IMR-90 (cell line): ENCODE measurements around the gene COLQ.

Experiments used
- BHLHE40 ChIP-seq: fragments of 150-350 bp; IDR thresholded peaks from 2 replicates; pipeline ENCODE4 v1.6.1; 2016; ENCODE audit warnings: mild to moderate bottlenecking, low read depth, low read length
- FOS ChIP-seq: fragments of 150-350 bp; IDR thresholded peaks from 2 replicates; pipeline ENCODE4 v1.6.1; 2016; ENCODE audit warnings: low read depth, low read length
- MAZ ChIP-seq: IDR thresholded peaks from 2 replicates; pipeline ENCODE4 v1.6.1; 2012; ENCODE audit warnings: low read depth, mild to moderate bottlenecking, low read length, improper control_type of control experiment, moderate library complexity, borderline replicate concordance
- MXI1 ChIP-seq: IDR thresholded peaks from 2 replicates; pipeline ENCODE4 v1.6.1; 2012; ENCODE audit warnings: low read depth, mild to moderate bottlenecking, low read length, moderate library complexity, borderline replicate concordance
- NFE2L2 ChIP-seq: fragments of 150-350 bp; IDR thresholded peaks from 2 replicates; pipeline ENCODE4 v1.6.1; 2016; ENCODE audit warnings: low read depth, mild to moderate bottlenecking, low read length
- POLR2A ChIP-seq: IDR thresholded peaks from 2 replicates; pipeline ENCODE4 v1.6.1; 2012; ENCODE audit warnings: mild to moderate bottlenecking, low read depth, low read length
- RAD21 ChIP-seq: IDR thresholded peaks from 2 replicates; pipeline ENCODE4 v1.6.1; 2012; ENCODE audit warnings: low read length, improper control_type of control experiment
- RFX5 ChIP-seq: IDR thresholded peaks from 2 replicates; pipeline ENCODE4 v1.8.0; 2012; ENCODE audit warnings: low read depth, mild to moderate bottlenecking, low read length, moderate library complexity
- SMC3 ChIP-seq: fragments of 150-350 bp; IDR thresholded peaks from 2 replicates; pipeline ENCODE4 v1.6.1; 2016; ENCODE audit warnings: low read depth, mild to moderate bottlenecking, antibody characterized with exemption, low read length, moderate library complexity
- TF ChIP-seq, protein P1 (sequence below): conservative IDR thresholded peaks from 2 replicates; pipeline ENCODE4 v1.5.1; 2012; ENCODE audit warnings: mild to moderate bottlenecking, low read depth, low read length, improper control_type of control experiment
- TF ChIP-seq, protein P2 (sequence below): fragments of 150-350 bp; IDR thresholded peaks from 2 replicates; pipeline ENCODE4 v1.6.1; 2017; ENCODE audit warnings: mild to moderate bottlenecking, antibody characterized with exemption, low read length, low read depth

DNA sequence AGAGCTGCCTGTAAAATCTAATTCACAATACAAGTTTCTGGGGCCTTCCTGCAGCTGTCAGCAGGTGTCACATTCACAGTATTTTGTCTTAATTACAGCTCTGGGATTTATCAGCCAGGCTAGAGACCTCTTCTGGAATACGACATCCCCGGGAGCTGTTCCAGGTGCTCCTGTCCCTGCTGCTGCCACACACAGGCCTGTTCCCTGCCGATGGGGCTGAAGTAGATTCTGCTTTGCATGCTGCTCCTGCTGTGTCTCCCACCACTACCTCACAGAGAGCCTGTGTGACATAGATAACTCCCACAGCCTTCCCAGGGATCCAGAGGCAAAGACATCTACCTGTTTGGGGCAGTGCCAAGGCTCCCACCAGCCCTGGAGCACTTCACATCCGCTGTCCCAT, 20.4 kb downstream of the COLQ start:
- TF ChIP-seq, protein P1, sequence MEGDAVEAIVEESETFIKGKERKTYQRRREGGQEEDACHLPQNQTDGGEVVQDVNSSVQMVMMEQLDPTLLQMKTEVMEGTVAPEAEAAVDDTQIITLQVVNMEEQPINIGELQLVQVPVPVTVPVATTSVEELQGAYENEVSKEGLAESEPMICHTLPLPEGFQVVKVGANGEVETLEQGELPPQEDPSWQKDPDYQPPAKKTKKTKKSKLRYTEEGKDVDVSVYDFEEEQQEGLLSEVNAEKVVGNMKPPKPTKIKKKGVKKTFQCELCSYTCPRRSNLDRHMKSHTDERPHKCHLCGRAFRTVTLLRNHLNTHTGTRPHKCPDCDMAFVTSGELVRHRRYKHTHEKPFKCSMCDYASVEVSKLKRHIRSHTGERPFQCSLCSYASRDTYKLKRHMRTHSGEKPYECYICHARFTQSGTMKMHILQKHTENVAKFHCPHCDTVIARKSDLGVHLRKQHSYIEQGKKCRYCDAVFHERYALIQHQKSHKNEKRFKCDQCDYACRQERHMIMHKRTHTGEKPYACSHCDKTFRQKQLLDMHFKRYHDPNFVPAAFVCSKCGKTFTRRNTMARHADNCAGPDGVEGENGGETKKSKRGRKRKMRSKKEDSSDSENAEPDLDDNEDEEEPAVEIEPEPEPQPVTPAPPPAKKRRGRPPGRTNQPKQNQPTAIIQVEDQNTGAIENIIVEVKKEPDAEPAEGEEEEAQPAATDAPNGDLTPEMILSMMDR = no peak
- TF ChIP-seq POLR2A (no peak), FOS (no peak), NFE2L2 (no peak), SMC3 (no peak), BHLHE40 (no peak), RFX5 (no peak), RAD21 (no peak), MAZ (no peak), MXI1 (no peak)
- TF ChIP-seq, protein P2, sequence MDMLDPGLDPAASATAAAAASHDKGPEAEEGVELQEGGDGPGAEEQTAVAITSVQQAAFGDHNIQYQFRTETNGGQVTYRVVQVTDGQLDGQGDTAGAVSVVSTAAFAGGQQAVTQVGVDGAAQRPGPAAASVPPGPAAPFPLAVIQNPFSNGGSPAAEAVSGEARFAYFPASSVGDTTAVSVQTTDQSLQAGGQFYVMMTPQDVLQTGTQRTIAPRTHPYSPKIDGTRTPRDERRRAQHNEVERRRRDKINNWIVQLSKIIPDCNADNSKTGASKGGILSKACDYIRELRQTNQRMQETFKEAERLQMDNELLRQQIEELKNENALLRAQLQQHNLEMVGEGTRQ = no peak
